D341Med (cell line): Measurements from ENCODE around the gene SMTNL2.
"Not testable (repeated sequence)": the region's sequence is repeated elsewhere in the genome, so short reads cannot be mapped to it uniquely, and the experiment has no call there.

ENCODE experiments used
- DNase-seq: peaks from one replicate; pipeline ENCODE4 v3.0.0; 2012; ENCODE audit warnings: low spot score

The SMTNL2 gene

GRCh38 chr17:4560421-4560820, 23.9 kb upstream of the SMTNL2 start, which contains the start of gene GGT6:
TSS of gene GGT6 (minus strand) at chr17:4560577. CDS start at chr17:4560521, 56 bp downstream.
- no peak for DNase-seq

- no peak for DNase-seq
These were observed 23.5 kb upstream of the SMTNL2 start for GRCh38 chr17:4560837-4561256.

- no peak for DNase-seq
These were observed 22.0 kb upstream of the SMTNL2 start for GRCh38 chr17:4562015-4562969.

- DNase-seq = peak; percentile 73
These were observed 18.9 kb upstream of the SMTNL2 start for GRCh38 chr17:4565209-4566141.

- DNase-seq = peak; percentile 60
These were observed 17.5 kb upstream of the SMTNL2 start for GRCh38 chr17:4566785-4567184.

GRCh38 chr17:4569591-4569990, 14.7 kb upstream of the SMTNL2 start:
- DNase-seq = no peak

GRCh38 chr17:4572131-4572530, 12.2 kb upstream of the SMTNL2 start:
- DNase-seq = no peak

- DNase-seq = no peak
These were observed 11.2 kb upstream of the SMTNL2 start for GRCh38 chr17:4573115-4573514.

GRCh38 chr17:4573669-4574068, 10.7 kb upstream of the SMTNL2 start:
- no peak for DNase-seq

GRCh38 chr17:4574448-4575045, 9.8 kb upstream of the SMTNL2 start:
- DNase-seq = no peak

GRCh38 chr17:4576161-4576558, 8.2 kb upstream of the SMTNL2 start:
- no peak for DNase-seq

- DNase-seq = no peak
These were observed 7.5 kb upstream of the SMTNL2 start for GRCh38 chr17:4576729-4577322.

GRCh38 chr17:4577386-4577993, 6.8 kb upstream of the SMTNL2 start:
- no peak for DNase-seq

- DNase-seq = not testable (repeated sequence)
These were observed 6.0 kb upstream of the SMTNL2 start for GRCh38 chr17:4578349-4578748.

- no peak for DNase-seq
These were observed 4.7 kb upstream of the SMTNL2 start for GRCh38 chr17:4579678-4580077.

GRCh38 chr17:4580291-4580690, 4.0 kb upstream of the SMTNL2 start:
- DNase-seq = no peak

GRCh38 chr17:4582101-4582501, 2.2 kb upstream of the SMTNL2 start:
- DNase-seq = no peak

- DNase-seq = no peak
These were observed 1.6 kb upstream of the SMTNL2 start for GRCh38 chr17:4582691-4583090.

GRCh38 chr17:4583206-4583605, 1.1 kb upstream of the SMTNL2 start:
- no peak for DNase-seq

GRCh38 chr17:4583782-4584100, 588 bp upstream of the SMTNL2 start:
- peak; percentile 58 for DNase-seq

GRCh38 chr17:4584917-4585637, 748 bp downstream of the SMTNL2 start:
- DNase-seq = no peak
